Lower leg skin (tissue), 4 donors: Measurements from ENCODE around the gene NXNL1. TPM values are rescaled to one million over a fixed set of nuclear protein-coding genes. Genes with fewer than 3 reads are reported as not detected.
"Not testable (repeated sequence)": the region's sequence is repeated elsewhere in the genome, so short reads cannot be mapped to it uniquely, and the experiment has no call there.

ENCODE experiments used
- DNase-seq, 2 donors: peaks; one replicate each; pipeline ENCODE4 v3.0.0-alpha.2; 2019; ENCODE audit warnings: low spot score in 2 of 2
- H3K4me3 ChIP-seq: fragments of 200-600 bp; sonication (generic); 2 replicates; pipeline ENCODE4 v1.5.1; 2017; ENCODE audit warnings: mild to moderate bottlenecking, low read depth; ENCODE audit not compliant: poor library complexity, severe bottlenecking
- POLR2A ChIP-seq, 2 donors: fragments of 450-650 bp; IDR thresholded peaks; one replicate each; pipeline ENCODE4 v1.6.1; 2016 to 2017; ENCODE audit warnings: antibody characterized with exemption in 2 of 2, mild to moderate bottlenecking in 1 of 2, moderate library complexity in 1 of 2
- WGBS, 2 donors: methylation state at CpG; one replicate each; pipeline ENCODE4 v1.1.5; 2018; 5-methylcytosine and 5-hydroxymethylcytosine counted together
- intact Hi-C: fragments of 100-400 bp; cut with DNase I; formaldehyde crosslinking; loops from one replicate; pipeline ENCODE4 v1.15.0; 2023; ENCODE audit warnings: low total_unique reads
- total RNA-seq, 4 donors: library from RNA; depleted of rRNA; stranded (reverse); fragments of >200 nt; gene quantifications; one replicate each; pipeline ENCODE4 v1.1.0, GENCODE V29; 2016
- TF ChIP-seq, protein P1 (sequence below), 3 donors: fragments of 450-650 bp; IDR thresholded peaks; one replicate each; pipeline ENCODE4 v1.5.1; 2016; ENCODE audit warnings: antibody characterized with exemption in 3 of 3, mild to moderate bottlenecking in 3 of 3, moderate library complexity in 2 of 3

The NXNL1 gene, protein sequence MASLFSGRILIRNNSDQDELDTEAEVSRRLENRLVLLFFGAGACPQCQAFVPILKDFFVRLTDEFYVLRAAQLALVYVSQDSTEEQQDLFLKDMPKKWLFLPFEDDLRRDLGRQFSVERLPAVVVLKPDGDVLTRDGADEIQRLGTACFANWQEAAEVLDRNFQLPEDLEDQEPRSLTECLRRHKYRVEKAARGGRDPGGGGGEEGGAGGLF
- total RNA-seq = not detected

DNA sequence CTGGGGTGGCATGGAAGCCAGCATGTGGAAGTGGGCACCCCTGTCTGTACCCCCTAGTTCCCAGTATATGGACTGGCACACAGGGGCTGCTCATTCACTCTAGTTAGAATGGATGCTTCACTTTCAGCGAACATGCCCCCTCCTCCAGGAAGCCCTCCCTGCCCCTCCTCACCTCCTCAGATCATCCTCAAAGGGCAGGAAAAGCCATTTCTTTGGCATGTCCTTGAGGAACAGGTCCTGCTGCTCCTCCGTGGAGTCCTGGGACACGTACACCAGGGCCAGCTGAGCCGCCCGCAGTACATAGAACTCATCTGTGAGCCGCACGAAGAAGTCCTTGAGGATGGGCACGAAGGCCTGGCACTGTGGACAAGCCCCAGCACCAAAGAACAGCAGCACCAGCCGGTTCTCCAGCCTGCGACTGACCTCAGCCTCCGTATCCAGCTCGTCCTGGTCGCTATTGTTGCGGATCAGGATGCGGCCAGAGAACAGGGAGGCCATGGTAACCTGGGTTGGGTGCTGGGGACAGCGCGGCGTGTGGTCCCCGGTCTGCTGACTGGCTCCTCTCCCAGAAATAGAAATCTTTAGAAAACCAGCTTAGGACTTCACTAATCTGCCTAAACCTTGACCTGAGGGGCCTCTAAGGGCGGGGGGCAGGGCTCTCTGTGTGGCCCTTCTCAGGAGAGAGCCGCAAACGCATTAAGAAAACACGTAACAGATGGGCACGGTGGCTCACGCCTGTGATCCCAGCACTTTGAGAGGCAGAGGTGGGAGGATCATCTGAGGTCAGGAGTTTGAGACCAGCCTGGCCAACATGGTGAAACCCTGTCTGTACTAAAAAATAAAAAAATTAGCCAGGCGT, at the start of gene NXNL1:
TSS of gene NXNL1 (minus strand) at position 555 of the 859 bp plus-strand sequence. CDS start at position 498, 57 bp downstream.
- intact Hi-C loops = loop anchor here (10.0 kb wide), 1 partner anchor 66 kb away; the partner anchor contains the start of gene CCDC194
- WGBS, 2 donors = 84 to 86% methylated on average over 17 to 26 of the region's 26 CpGs
- no peak within 1 kb of the TSS for H3K4me3 ChIP-seq
- TF ChIP-seq, protein P1, sequence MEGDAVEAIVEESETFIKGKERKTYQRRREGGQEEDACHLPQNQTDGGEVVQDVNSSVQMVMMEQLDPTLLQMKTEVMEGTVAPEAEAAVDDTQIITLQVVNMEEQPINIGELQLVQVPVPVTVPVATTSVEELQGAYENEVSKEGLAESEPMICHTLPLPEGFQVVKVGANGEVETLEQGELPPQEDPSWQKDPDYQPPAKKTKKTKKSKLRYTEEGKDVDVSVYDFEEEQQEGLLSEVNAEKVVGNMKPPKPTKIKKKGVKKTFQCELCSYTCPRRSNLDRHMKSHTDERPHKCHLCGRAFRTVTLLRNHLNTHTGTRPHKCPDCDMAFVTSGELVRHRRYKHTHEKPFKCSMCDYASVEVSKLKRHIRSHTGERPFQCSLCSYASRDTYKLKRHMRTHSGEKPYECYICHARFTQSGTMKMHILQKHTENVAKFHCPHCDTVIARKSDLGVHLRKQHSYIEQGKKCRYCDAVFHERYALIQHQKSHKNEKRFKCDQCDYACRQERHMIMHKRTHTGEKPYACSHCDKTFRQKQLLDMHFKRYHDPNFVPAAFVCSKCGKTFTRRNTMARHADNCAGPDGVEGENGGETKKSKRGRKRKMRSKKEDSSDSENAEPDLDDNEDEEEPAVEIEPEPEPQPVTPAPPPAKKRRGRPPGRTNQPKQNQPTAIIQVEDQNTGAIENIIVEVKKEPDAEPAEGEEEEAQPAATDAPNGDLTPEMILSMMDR (IDR thresholded peaks at IDR 0.05) = no peak
- TF ChIP-seq POLR2A (IDR thresholded peaks at IDR 0.05) = no peak
- no peak for DNase-seq

DNA sequence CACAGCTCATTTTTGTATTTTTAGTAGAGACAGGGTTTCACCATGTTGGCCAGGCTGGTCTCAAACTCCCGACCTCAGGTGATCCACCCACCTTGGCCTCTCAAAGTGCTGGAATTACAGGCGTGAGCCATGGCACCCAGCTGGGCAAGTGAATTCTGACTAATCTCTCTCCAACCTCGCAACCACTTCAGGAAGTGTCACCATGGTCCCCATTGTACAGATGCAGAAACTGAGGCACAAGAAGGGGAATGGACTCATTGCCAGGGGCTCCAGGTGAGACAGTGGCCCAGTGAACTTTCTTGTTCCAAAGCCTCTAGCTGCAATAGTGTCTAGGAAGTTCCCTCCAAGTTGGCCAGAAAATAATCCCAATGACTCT, 47.8 kb upstream of the NXNL1 start:
- 75 to 83% methylated on average over 3 of the region's 3 CpGs for WGBS, 2 donors
- DNase-seq, intact Hi-C loops, H3K4me3 ChIP-seq: not testable (repeated sequence)

DNA sequence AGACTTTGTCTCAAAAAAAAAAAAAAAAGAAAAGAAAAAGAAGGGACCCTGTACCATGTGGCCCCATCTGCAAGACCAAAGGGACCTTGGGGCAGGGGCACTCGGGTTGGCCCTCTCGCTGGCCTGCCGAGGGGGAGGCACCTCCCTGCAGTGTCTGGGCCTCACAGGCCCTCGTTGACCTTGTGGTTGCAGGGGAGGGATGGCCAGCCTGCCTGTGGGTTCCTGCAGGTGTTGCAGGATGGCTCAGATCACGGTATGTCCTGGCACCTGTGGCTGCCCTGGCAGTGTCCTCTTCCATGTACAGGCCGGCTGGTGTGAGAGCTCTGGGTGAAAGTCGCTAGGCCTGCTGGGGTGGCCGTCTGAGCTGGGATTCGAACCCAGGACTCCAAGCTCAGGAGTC, 46.0 kb upstream of the NXNL1 start:
- H3K4me3 ChIP-seq = no peak overlapping the region
- no peak for DNase-seq
- 82 to 88% methylated on average over 7 to 9 of the region's 9 CpGs for WGBS, 2 donors
- no peak for TF ChIP-seq POLR2A (IDR thresholded peaks at IDR 0.05)
- TF ChIP-seq, protein P1 (IDR thresholded peaks at IDR 0.05) = no peak
- intact Hi-C loops = no loop called here

DNA sequence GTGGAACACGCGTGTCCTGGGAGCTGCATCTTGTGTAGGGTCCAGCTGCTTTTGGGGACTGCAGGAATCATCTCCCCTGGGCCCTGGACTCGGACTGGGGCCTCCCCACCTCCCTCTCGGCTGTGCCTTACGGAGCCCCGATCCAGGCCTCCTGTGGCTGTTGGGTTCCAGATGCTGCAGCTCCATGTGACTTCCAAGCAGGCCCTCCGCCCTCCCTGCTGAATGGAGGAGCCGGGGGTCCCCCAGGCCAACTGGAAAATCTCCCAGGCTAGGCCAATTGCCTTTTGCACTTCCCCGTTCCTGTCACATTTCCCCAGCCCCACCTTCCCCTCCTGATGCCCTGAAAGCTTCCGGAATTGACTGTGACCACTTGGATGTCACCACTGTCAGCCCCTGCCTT, 44.5 kb upstream of the NXNL1 start:
- TF ChIP-seq, protein P1 (IDR thresholded peaks at IDR 0.05) = no peak
- no peak for TF ChIP-seq POLR2A (IDR thresholded peaks at IDR 0.05)
- no peak overlapping the region for H3K4me3 ChIP-seq
- WGBS, 2 donors = 36 to 58% methylated on average over 10 of the region's 10 CpGs
- DNase-seq = no peak
- intact Hi-C loops = no loop called here

DNA sequence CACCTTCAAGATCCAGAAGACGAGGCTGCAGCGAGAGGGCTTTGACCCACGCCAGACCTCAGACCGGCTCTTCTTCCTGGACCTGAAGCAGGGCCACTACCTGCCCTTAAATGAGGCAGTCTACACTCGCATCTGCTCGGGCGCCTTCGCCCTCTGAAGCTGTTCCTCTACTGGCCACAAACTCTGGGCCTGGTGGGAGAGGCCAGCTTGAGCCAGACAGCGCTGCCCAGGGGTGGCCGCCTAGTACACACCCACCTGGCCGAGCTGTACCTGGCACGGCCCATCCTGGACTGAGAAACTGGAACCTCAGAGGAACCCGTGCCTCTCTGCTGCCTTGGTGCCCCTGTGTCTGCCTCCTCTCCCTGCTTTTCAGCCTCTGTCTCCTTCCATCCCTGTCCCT, 43.7 kb upstream of the NXNL1 start:
- DNase-seq = no peak
- no peak overlapping the region for H3K4me3 ChIP-seq
- no peak for TF ChIP-seq POLR2A (IDR thresholded peaks at IDR 0.05)
- 86 to 88% methylated on average over 13 of the region's 13 CpGs for WGBS, 2 donors
- intact Hi-C loops = no loop called here

DNA sequence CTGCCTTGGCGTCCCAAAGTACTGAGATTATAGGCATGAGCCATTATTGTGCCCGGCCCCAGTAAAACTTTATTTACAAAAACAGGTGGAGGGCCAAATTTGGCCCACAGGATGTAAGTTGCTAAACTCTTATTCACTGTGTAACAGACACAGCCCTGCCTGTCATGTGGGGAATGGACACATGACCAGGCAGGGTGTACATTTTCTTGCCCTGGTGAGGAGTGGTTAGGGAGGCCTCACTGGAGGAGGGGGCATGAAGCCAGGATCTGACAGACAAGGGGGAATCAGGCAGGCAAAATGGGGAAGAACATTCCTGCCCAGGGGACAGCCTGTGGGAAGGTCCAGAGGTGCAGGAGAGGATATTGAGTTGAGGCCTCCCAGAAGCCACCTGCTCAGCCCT, 43.3 kb upstream of the NXNL1 start:
- DNase-seq = no peak
- 90 to 96% methylated on average over 2 of the region's 2 CpGs for WGBS, 2 donors
- intact Hi-C loops = no loop called here
- H3K4me3 ChIP-seq = no peak overlapping the region
- TF ChIP-seq POLR2A (IDR thresholded peaks at IDR 0.05) = no peak
- TF ChIP-seq, protein P1 (IDR thresholded peaks at IDR 0.05) = no peak
